ENCODE results near the gene PSMD9. TPM values are rescaled to one million over a fixed set of nuclear protein-coding genes. Genes with fewer than 3 reads are reported as not detected.

The PSMD9 gene
- total RNA-seq, 1 experiment from 2014 or later = 55.5 TPM

DNA sequence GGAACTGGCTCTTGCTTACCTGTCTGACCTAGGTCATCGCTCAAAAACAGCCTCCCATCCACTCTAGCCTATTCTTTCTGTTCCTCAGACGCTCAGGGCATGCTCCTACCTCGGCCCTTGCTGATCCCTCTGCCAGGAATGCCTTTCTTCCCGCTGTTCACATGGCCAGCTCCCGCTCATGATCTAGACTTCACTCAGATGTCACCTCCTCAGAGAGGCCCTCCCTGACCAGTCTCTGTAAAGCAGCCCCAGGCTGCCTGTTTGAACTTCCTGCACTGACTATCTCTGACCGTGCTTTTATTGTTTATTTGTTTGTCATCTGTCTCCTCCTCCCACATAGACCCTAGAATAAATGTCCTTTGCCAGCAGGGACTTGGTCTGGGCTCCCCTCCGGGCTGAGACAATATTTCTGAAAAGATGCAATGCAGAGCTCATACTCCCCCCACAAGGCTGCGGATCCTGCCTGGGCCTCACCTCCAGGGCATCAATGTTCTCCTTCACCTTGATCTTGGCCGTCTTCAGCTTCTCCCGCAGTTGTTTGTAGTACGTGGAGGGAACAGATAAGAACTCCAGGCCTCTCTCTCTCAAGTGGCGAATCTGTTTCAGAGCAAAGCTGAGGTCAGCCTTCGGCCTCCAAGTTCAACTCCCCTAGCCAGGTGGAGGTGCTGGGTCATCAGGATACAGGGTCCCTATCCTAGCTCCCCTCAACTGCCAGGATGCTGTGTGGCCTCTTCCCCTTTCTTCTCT is 45.2 kb upstream of the PSMD9 start:
- H3K4me2 ChIP-seq (ENCODE audit: low read length) = peak overlapping the region; percentile 9; the same call in 1 of the 2 replicates
- TF ChIP-seq POLR2AphosphoS5 (IDR thresholded peaks at IDR 0.05; ENCODE audit: low read depth, low read length) (no peak), EZH2 (IDR thresholded peaks at IDR 0.05) (no peak), ELF1 (IDR thresholded peaks at IDR 0.05; ENCODE audit: borderline replicate concordance, low read depth) (no peak), FOSL1 (IDR thresholded peaks at IDR 0.05; ENCODE audit: low read depth) (no peak), RAD21 (IDR thresholded peaks at IDR 0.05; ENCODE audit: low read depth) (no peak), EGR1 (IDR thresholded peaks at IDR 0.05; ENCODE audit: low read depth) (no peak), CTCF (IDR thresholded peaks at IDR 0.05 in 2 of 3, conservative IDR thresholded peaks at IDR 0.05 in 1 of 3; ENCODE audit: borderline replicate concordance in 1 of 3, insufficient read depth in 1 of 3, low read depth in 2 of 3, low read length in 2 of 3) (no peak), MAX (IDR thresholded peaks at IDR 0.05) (no peak), SIN3A (IDR thresholded peaks at IDR 0.05; ENCODE audit: low read depth) (no peak), TCF7L2 (IDR thresholded peaks at IDR 0.05; ENCODE audit: borderline replicate concordance, extremely low read depth, insufficient read depth, insufficient read length) (no peak), ATF3 (IDR thresholded peaks at IDR 0.05) (no peak), POLR2A (IDR thresholded peaks at IDR 0.05; ENCODE audit: borderline replicate concordance, extremely low read depth, insufficient read depth, insufficient read length) (no peak), EZH2phosphoT487 (IDR thresholded peaks at IDR 0.05; ENCODE audit: borderline replicate concordance) (no peak), ZFX (IDR thresholded peaks at IDR 0.05) (no peak), SP1 (IDR thresholded peaks at IDR 0.05; ENCODE audit: low read depth) (no peak), JUND (IDR thresholded peaks at IDR 0.05) (no peak)
- TF ChIP-seq, protein P1, sequence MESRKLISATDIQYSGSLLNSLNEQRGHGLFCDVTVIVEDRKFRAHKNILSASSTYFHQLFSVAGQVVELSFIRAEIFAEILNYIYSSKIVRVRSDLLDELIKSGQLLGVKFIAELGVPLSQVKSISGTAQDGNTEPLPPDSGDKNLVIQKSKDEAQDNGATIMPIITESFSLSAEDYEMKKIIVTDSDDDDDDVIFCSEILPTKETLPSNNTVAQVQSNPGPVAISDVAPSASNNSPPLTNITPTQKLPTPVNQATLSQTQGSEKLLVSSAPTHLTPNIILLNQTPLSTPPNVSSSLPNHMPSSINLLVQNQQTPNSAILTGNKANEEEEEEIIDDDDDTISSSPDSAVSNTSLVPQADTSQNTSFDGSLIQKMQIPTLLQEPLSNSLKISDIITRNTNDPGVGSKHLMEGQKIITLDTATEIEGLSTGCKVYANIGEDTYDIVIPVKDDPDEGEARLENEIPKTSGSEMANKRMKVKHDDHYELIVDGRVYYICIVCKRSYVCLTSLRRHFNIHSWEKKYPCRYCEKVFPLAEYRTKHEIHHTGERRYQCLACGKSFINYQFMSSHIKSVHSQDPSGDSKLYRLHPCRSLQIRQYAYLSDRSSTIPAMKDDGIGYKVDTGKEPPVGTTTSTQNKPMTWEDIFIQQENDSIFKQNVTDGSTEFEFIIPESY (IDR thresholded peaks at IDR 0.05; ENCODE audit: extremely low read depth, insufficient replicate concordance, low read length) = no peak
- RAD21 ChIA-PET (ENCODE audit: low non-redundant PET in 1 of 2, low total read pairs in 2 of 2, uncharacterized antibody in 2 of 2, unreplicated experiment in 2 of 2) = no interaction called here
- no peaks in the 10 kb centered on the region for H3K9me2 ChIP-seq (ENCODE audit: insufficient read depth)
- H3K4me3 ChIP-seq (replicated peaks in 1 of 2; ENCODE audit: low read depth in 1 of 2, low read length in 2 of 2) = no peak overlapping the region
- H3K36me3 ChIP-seq (ENCODE audit: control insufficient read depth in 1 of 2, insufficient read depth in 2 of 2, low read length in 2 of 2) = no peaks in the 10 kb centered on the region
- H3K9ac ChIP-seq (ENCODE audit: low read length) = no peak overlapping the region
- no peaks in the 10 kb centered on the region for H3K9me3 ChIP-seq (ENCODE audit: control insufficient read depth in 1 of 2, insufficient read depth in 1 of 2, low read depth in 1 of 2, low read length in 2 of 2)
- DNase-seq (ENCODE audit: low read depth, low spot score) (no peak), ATAC-seq (no peak)
- H3K4me1 ChIP-seq (ENCODE audit: control insufficient read depth in 1 of 2, insufficient read depth in 2 of 2, low read length in 2 of 2) = peaks cover 4 to 44% of the 10 kb centered on the region in 2 experiments; a peak in 3 of 4 replicates
- no peak overlapping the region for H2AFZ ChIP-seq (ENCODE audit: low read depth, low read length, poor library complexity, severe bottlenecking)
- POLR2A ChIA-PET = interaction anchor here (0.7 kb wide), 1 partner anchor 9 kb away, joined by 3 read pairs; no protein-coding TSS in a partner anchor
- intact Hi-C loops (cut with micrococcal nuclease) = loop anchor here (5.0 kb wide), 1 partner anchor 44 kb away; the partner anchor contains the start of gene PSMD9
- no TSS peak for BruUV-seq (replicated peaks)
- H3K27me3 ChIP-seq (ENCODE audit: insufficient read depth, low read length) = no peaks in the 10 kb centered on the region
- CTCF ChIA-PET = interaction anchor here (1.3 to 6.0 kb wide), 3 partner anchors 9 to 49 kb away, joined by 3 to 20 read pairs (median 4); partner anchors contain the start of gene RHOF
- no peak overlapping the region for H3K27ac ChIP-seq (ENCODE audit: low read depth, low read length)
- no peaks in the 10 kb centered on the region for H3K79me2 ChIP-seq (ENCODE audit: insufficient read depth, low read length)
- no peaks in the 10 kb centered on the region for H4K20me1 ChIP-seq (ENCODE audit: insufficient read depth)

Measured in HCT116 (cell line).